MV-4-11 (cell line): ENCODE data around the gene GARNL3.

Experiments used
- DNase-seq: peaks from one replicate; lab custom pipeline; 2025; lab: John Stamatoyannopoulos, UW

The GARNL3 gene

GRCh38 chr9:127237801-127238200 lies 26.8 kb upstream of the GARNL3 start:
- no peak for DNase-seq

GRCh38 chr9:127241354-127241753 lies 23.2 kb upstream of the GARNL3 start:
- DNase-seq, result no peak

- DNase-seq, result peak; percentile 92
These were observed 19.7 kb upstream of the GARNL3 start for GRCh38 chr9:127244609-127245601.

DNA sequence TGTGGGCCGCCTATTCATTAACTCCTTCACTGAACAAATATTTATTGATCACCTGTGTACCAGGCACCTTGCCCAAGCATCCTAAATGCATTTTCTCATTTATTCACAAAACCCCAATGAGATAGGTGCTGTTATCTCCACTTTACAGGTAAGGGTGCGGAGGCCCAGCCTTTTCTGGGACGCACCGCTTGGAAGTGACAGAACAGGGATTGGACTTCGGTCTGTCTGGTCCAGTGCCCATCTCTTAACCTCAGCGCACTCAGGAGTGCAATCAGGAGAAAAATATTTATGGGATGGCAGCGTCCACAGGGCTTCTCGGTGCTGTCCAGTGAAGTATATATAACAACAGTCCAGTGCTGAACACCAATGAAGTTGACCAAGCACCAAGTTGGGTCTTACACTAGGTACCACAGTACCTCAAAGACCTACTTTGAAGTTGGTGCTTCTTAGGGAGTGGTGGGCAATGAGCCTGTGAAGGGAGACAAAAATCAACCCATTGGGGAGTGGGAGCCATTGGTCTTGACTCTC lies 18.9 kb upstream of the GARNL3 start:
- no peak for DNase-seq

DNA sequence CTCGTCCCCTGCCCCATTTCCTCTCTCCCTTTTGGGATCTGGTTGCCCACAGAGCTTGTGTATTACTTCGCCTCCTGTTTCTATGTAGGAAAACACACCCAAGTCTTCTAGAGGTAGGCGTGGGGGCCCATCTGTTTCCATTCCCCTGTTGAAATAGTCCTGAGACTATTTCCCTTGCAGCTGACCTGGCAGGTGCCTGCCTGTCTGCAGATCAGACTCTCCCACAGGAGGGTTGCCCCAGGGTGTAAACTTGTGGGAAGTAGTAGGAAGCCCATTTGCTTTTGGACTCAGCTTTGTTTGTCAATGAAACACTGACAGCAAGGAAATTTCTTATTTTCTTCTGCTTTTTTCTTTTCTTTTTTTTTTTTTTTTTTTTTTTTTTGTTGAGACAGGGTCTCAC lies 16.3 kb upstream of the GARNL3 start:
- DNase-seq, result no peak

GRCh38 chr9:127249877-127250276 lies 14.7 kb upstream of the GARNL3 start:
- DNase-seq, result no peak

DNA sequence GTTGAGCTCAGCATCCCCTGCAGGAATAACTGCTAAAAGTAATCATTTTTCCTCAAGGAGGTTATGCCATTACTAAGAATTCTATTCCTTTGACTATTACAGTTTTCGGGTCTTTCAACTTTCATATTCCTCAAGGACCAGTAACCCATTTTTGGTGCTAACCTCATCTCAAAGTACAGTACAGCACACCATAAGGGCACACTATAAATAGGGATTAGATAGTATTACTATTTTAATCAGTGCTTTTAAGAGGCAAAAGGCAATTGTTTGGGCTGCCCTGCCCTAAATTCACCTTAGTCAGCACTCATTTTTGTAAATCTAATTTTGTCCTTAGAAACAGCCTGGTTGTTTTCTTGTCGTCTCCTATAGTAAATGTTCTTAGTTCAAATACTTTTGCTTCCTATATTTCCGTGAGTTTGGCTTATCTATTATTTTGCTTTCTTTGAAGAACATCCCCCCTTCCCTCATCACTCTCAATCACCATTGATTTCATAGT lies 13.6 kb upstream of the GARNL3 start:
- DNase-seq, result no peak

GRCh38 chr9:127252410-127253318 lies 11.9 kb upstream of the GARNL3 start:
- DNase-seq, result no peak

GRCh38 chr9:127253446-127253845 lies 11.1 kb upstream of the GARNL3 start:
- DNase-seq, result no peak

DNA sequence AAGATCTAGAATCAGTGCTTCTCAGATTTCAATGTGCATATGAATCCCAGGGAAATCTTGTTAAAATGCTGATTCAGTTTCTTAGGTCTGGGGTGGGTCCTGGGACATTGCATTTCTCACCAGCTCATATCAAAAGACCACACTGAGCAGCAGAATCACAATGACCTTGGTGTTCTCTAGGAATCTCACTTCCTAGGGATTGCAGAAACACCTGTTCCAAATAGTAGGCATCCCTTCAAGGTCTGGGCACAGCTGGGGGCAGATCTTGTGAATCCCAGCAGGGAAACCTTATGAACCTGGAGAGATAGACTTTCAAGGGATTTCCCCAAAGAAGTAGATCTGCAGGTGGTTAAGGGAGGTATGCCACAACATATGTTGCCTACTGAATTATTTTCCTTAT lies 8.9 kb upstream of the GARNL3 start:
- DNase-seq, result no peak

- DNase-seq, result no peak
These were observed 8.2 kb upstream of the GARNL3 start for GRCh38 chr9:127256324-127256723.

- no peak for DNase-seq
These were observed 5.7 kb upstream of the GARNL3 start for GRCh38 chr9:127258606-127259471.

DNA sequence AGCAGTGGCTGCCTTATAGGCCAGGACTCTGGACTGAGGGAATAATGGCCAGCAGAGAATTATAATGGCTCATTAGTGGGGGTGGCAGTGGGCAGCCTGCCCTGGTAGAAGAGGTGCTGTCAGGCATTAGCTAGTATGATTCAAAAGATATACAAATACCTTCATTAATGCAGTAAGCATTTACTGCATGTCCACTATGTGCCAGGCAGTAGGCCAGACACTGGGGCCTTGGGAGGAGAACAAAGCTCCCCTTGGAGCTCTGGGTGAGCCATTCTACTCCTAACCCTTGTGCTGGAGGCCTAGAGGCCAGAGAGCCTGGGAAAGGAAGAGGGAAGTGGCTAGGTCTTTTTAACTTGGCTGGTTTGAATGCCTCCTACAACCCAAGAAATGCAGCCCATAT lies 2.0 kb upstream of the GARNL3 start:
- DNase-seq, result no peak

DNA sequence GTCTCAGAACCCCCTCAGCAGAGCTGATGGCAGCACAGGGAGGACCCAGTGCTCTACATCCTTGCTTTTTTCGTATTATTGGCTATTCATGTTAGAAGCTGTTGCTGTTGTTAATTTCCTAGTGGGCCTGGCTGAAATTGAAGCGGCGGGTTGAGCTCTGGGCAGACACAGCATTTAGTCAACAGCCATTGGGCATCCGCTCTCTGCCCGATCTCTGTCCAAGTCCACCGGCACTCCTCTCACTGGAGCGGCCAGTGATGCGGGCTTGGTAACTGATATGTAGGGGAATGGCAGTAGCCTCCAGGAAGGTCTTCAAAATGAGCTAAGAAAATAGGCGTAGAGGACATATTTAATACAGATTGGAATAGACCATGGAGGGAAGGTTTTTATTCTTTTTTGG lies 1.3 kb upstream of the GARNL3 start:
- no peak for DNase-seq

DNA sequence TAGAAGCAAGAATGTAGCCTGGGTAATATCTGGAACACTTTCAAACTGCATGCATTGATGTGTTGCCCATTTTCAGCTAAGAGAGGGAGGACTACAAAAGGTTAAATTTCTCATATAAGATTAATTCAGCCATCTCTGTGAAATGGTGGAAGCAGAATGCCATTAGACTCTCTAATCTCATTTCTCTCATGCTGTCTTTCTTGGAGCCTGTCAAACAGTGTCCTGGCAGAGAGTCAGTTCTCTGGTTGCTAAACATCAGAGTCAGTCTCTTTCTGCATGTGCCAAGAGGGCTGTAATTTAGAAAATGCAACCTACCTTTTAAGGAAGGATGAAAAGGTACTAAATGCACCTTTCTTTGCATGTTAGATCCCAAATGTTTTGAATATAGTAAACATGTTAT lies 910 bp upstream of the GARNL3 start:
- DNase-seq, result no peak

DNA sequence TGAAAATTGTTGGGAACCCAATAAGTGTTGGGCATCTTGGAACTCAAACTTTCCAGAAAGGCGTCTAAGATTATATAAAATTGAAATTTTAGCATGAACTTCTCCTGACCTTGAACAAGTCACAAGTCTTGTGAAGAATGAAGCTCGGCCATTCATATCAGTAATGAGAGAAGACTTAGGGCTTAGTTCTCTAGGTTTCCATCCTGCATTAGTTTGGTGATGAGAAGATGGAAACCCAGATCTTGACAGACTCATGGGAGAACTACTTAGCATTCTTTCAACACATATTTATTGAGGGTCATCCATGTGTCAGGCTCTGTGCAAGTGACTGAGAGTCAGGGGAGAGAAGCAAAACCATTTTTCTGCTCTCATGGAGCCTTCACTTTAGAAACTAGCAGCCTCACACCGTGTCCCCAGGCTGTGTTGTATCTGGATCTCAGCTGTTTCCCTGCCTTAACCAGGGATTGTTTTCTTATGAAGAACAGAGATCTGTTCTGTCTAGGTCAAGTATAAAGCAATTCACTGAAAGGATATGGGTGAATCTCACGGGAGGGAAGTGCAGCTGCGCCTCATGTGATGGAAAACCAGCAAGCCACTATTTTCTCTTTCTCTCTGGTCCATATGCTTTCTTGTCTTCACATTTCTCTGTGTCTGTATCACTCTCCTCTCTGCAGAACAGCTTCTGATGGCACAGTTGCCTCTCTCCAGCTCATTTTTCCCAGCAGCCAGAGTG lies 3.4 kb downstream of the GARNL3 start:
- DNase-seq, result no peak

- DNase-seq, result no peak
These were observed 4.9 kb downstream of the GARNL3 start for GRCh38 chr9:127269449-127269848.

- DNase-seq, result no peak
These were observed 8.8 kb downstream of the GARNL3 start for GRCh38 chr9:127273326-127273725.

- peak; percentile 76 for DNase-seq
These were observed 12.5 kb downstream of the GARNL3 start for GRCh38 chr9:127277099-127277498.

DNA sequence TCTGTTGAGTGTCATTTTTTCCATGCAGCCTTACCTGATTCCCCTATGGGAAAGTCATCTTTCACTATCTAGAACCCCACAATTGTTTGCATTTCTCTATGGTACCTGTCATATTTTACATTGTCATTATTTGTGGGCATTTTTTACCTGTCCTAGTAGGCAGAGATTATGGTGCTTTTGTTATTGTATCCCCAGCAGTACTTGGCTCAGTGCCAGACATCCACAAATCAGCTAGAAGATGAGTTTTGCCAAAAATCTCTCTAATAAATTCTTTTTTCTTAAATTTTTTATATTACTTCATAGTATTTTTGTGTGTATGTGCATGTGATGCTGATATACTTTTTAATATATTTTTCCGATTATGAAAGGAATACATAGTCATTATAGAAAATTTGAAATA lies 13.2 kb downstream of the GARNL3 start:
- DNase-seq, result no peak

DNA sequence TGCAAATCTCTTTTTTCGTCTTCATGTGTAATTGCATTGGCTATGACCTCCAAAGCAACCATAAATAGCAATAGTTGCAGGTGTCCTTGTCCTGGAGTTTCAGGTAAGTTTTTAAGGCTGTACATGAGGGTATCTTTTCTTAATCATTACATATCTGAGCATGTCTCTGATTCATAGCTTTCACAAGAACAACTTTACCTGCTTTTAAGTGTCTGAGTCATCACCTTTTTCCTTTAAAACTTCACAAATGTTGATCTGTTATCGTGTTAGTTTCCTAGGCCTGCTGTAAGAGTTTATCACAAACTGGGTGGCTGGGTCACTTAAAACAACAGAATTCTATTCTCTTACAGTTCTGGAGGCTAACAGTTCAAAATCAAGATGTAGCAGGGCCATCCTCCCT lies 13.8 kb downstream of the GARNL3 start:
- DNase-seq, result no peak
